ENCODE data around the gene SOX30. TPM values are rescaled to one million over a fixed set of nuclear protein-coding genes. Genes with fewer than 3 reads are reported as not detected.

The SOX30 gene
- total RNA-seq, 1 donor from 2014 or later: 0.15 TPM

GRCh38 chr5:157590478-157590877 lies 61.8 kb downstream of the SOX30 start:
- DNase-seq (ENCODE audit: low spot score): no peak
- Mint-ChIP-seq H3K4me3 (ENCODE audit: unreplicated experiment) (no peak overlapping the region), H3K9me3 (ENCODE audit: unreplicated experiment) (no peaks in the 10 kb centered on the region), H3K27me3 (ENCODE audit: unreplicated experiment) (no peaks in the 10 kb centered on the region), H3K36me3 (ENCODE audit: low read depth, unreplicated experiment) (no peaks in the 10 kb centered on the region), H3K27ac (ENCODE audit: unreplicated experiment) (no peak overlapping the region), H3K4me1 (ENCODE audit: unreplicated experiment) (peaks cover 9% of the 10 kb centered on the region)
- no peak for TF ChIP-seq CTCF (IDR thresholded peaks at IDR 0.05; ENCODE audit: unreplicated experiment)

- DNase-seq (ENCODE audit: low spot score): no peak
- TF ChIP-seq CTCF (IDR thresholded peaks at IDR 0.05; ENCODE audit: unreplicated experiment): no peak
- no peak overlapping the region for H3K4me3 Mint-ChIP-seq (ENCODE audit: unreplicated experiment)
- H3K27me3 Mint-ChIP-seq (ENCODE audit: unreplicated experiment): no peaks in the 10 kb centered on the region
- H3K4me1 Mint-ChIP-seq (ENCODE audit: unreplicated experiment): no peaks in the 10 kb centered on the region
- H3K9me3 Mint-ChIP-seq (ENCODE audit: unreplicated experiment): no peaks in the 10 kb centered on the region
- H3K27ac Mint-ChIP-seq (ENCODE audit: unreplicated experiment): no peak overlapping the region
- no peaks in the 10 kb centered on the region for H3K36me3 Mint-ChIP-seq (ENCODE audit: low read depth, unreplicated experiment)
Observed at GRCh38 chr5:157584628-157585027, 67.6 kb downstream of the SOX30 start.

GRCh38 chr5:157582731-157583620 lies 69.3 kb downstream of the SOX30 start:
- Mint-ChIP-seq H3K4me3 (ENCODE audit: unreplicated experiment) (no peak overlapping the region), H3K27me3 (ENCODE audit: unreplicated experiment) (no peaks in the 10 kb centered on the region), H3K27ac (ENCODE audit: unreplicated experiment) (no peak overlapping the region), H3K9me3 (ENCODE audit: unreplicated experiment) (no peaks in the 10 kb centered on the region), H3K36me3 (ENCODE audit: low read depth, unreplicated experiment) (no peaks in the 10 kb centered on the region), H3K4me1 (ENCODE audit: unreplicated experiment) (no peaks in the 10 kb centered on the region)
- TF ChIP-seq CTCF (IDR thresholded peaks at IDR 0.05; ENCODE audit: unreplicated experiment): no peak
- no peak for DNase-seq (ENCODE audit: low spot score)

- peaks cover 7% of the 10 kb centered on the region for H3K4me1 Mint-ChIP-seq (ENCODE audit: unreplicated experiment)
- no peak for DNase-seq (ENCODE audit: low spot score)
- no peak overlapping the region for H3K4me3 Mint-ChIP-seq (ENCODE audit: unreplicated experiment)
- H3K27me3 Mint-ChIP-seq (ENCODE audit: unreplicated experiment): no peaks in the 10 kb centered on the region
- H3K9me3 Mint-ChIP-seq (ENCODE audit: unreplicated experiment): no peaks in the 10 kb centered on the region
- no peak for TF ChIP-seq CTCF (IDR thresholded peaks at IDR 0.05; ENCODE audit: unreplicated experiment)
- H3K36me3 Mint-ChIP-seq (ENCODE audit: low read depth, unreplicated experiment): no peaks in the 10 kb centered on the region
- H3K27ac Mint-ChIP-seq (ENCODE audit: unreplicated experiment): no peak overlapping the region
Observed at GRCh38 chr5:157581901-157582300, 70.3 kb downstream of the SOX30 start.

GRCh38 chr5:157578079-157578780 lies 74.0 kb downstream of the SOX30 start:
- DNase-seq (ENCODE audit: low spot score): no peak
- peaks cover 6% of the 10 kb centered on the region for H3K27me3 Mint-ChIP-seq (ENCODE audit: unreplicated experiment)
- H3K4me1 Mint-ChIP-seq (ENCODE audit: unreplicated experiment): peaks cover 29% of the 10 kb centered on the region
- H3K4me3 Mint-ChIP-seq (ENCODE audit: unreplicated experiment): no peak overlapping the region
- H3K36me3 Mint-ChIP-seq (ENCODE audit: low read depth, unreplicated experiment): peaks cover 5% of the 10 kb centered on the region
- H3K27ac Mint-ChIP-seq (ENCODE audit: unreplicated experiment): no peak overlapping the region
- no peaks in the 10 kb centered on the region for H3K9me3 Mint-ChIP-seq (ENCODE audit: unreplicated experiment)
- no peak for TF ChIP-seq CTCF (IDR thresholded peaks at IDR 0.05; ENCODE audit: unreplicated experiment)

Data from endothelial cell (in vitro differentiated cells).